Body of pancreas (tissue), 4 donors: ENCODE data around the gene MAP2K5. TPM values are rescaled to one million over a fixed set of nuclear protein-coding genes. Genes with fewer than 3 reads are reported as not detected.

ENCODE experiments used
- ATAC-seq: fragments of 150-250 bp; one replicate; pipeline ENCODE4 v1.9.1; 2016
- DNase-seq, 4 donors: peaks; one replicate each; pipeline ENCODE4 v3.0.0-alpha.2; 2019
- H3K27ac ChIP-seq, 4 donors: fragments of 200-600 bp; sonication (generic); 1 replicate in 3 of 4; 2 replicates in 1 of 4; pipeline versions ENCODE4 v1.5.1 to v1.6.1; 2016 to 2019; ENCODE audit warnings: mild to moderate bottlenecking in 1 of 4, mixed read lengths in 1 of 4, moderate library complexity in 1 of 4
- H3K27me3 ChIP-seq, 2 donors: fragments of 200-600 bp; sonication (generic); one replicate each; pipeline ENCODE4 v1.6.0; 2016; ENCODE audit warnings: mild to moderate bottlenecking in 1 of 2
- H3K36me3 ChIP-seq, 2 donors: fragments of 200-600 bp; sonication (generic); replicated peaks in 1 of 2; 2 replicates each; pipeline ENCODE4 v1.5.1; 2016; ENCODE audit warnings: low read depth in 2 of 2; ENCODE audit not compliant: insufficient read depth in 1 of 2
- H3K4me1 ChIP-seq: fragments of 200-600 bp; sonication (generic); one replicate; pipeline ENCODE4 v1.6.0; 2016
- H3K4me3 ChIP-seq, 2 donors: fragments of 200-600 bp; sonication (generic); 1 replicate in 1 of 2; 2 replicates in 1 of 2; pipeline ENCODE4 v1.5.1; 2016 to 2019
- H3K9me3 ChIP-seq, 3 donors: fragments of 200-600 bp; sonication (generic); 1 replicate in 2 of 3; 2 replicates in 1 of 3; pipeline ENCODE4 v1.5.1; 2016
- POLR2A ChIP-seq, 3 donors: fragments of 450-650 bp; IDR thresholded peaks; one replicate each; pipeline ENCODE4 v1.6.1; 2016; ENCODE audit warnings: antibody characterized with exemption in 3 of 3, mild to moderate bottlenecking in 2 of 3
- WGBS, 2 donors: methylation state at CpG; one replicate each; pipeline ENCODE4 v1.1.5; 2017; 5-methylcytosine and 5-hydroxymethylcytosine counted together
- intact Hi-C: fragments of 100-400 bp; cut with DNase I; formaldehyde crosslinking; loops from one replicate; pipeline ENCODE4 v1.15.1; 2023
- total RNA-seq, 2 donors: library from RNA; depleted of rRNA; stranded (reverse); fragments of >200 nt; gene quantifications; one replicate each; pipeline ENCODE4 v1.1.0, GENCODE V29; 2016
- TF ChIP-seq, protein P1 (sequence below), 7 experiments: fragments of 450-650 bp in 4 of 7; fragments of 200-600 bp in 3 of 7; sonication (generic) in 3 of 7; IDR thresholded peaks; one replicate each; pipeline ENCODE4 v1.5.1; 2016 to 2019; ENCODE audit warnings: antibody characterized with exemption in 7 of 7

Gene MAP2K5
- total RNA-seq, 2 donors from 2014 or later: 2.6 to 10.9 TPM

DNA sequence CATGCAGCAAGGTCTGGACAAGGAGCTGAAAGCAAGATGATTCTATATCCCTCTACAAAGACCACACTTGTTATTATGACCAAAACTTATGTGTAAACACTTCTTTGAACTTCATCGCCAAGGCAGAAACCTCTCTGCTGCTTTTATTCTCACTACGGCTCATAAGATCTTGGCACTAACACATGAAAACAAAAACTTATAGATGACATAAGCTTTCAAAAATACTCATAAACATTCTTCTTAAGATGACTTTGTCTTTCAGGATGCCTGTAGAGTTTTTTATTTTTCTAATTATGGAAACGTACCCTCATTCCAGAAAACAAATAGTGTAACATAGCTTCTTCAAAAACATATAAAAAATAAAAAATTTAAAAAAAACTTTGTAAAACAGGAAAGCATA lies 34.1 kb upstream of the MAP2K5 start:
- TF ChIP-seq POLR2A (IDR thresholded peaks at IDR 0.05): no peak
- TF ChIP-seq, protein P1, sequence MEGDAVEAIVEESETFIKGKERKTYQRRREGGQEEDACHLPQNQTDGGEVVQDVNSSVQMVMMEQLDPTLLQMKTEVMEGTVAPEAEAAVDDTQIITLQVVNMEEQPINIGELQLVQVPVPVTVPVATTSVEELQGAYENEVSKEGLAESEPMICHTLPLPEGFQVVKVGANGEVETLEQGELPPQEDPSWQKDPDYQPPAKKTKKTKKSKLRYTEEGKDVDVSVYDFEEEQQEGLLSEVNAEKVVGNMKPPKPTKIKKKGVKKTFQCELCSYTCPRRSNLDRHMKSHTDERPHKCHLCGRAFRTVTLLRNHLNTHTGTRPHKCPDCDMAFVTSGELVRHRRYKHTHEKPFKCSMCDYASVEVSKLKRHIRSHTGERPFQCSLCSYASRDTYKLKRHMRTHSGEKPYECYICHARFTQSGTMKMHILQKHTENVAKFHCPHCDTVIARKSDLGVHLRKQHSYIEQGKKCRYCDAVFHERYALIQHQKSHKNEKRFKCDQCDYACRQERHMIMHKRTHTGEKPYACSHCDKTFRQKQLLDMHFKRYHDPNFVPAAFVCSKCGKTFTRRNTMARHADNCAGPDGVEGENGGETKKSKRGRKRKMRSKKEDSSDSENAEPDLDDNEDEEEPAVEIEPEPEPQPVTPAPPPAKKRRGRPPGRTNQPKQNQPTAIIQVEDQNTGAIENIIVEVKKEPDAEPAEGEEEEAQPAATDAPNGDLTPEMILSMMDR (IDR thresholded peaks at IDR 0.05): no peak
- Histone ChIP-seq H3K9me3 (no peaks in the 10 kb centered on the region), H3K4me1 (no peaks in the 10 kb centered on the region), H3K4me3 (no peak overlapping the region), H3K27me3 (no peaks in the 10 kb centered on the region), H3K36me3 (peaks cover 0 to 2% of the 10 kb centered on the region in 2 donors), H3K27ac (no peak overlapping the region)
- no peak for ATAC-seq
- no peak for DNase-seq
- intact Hi-C loops: no loop called here
- WGBS, 2 donors: 94 to 96% methylated on average over 3 of the region's 3 CpGs

DNA sequence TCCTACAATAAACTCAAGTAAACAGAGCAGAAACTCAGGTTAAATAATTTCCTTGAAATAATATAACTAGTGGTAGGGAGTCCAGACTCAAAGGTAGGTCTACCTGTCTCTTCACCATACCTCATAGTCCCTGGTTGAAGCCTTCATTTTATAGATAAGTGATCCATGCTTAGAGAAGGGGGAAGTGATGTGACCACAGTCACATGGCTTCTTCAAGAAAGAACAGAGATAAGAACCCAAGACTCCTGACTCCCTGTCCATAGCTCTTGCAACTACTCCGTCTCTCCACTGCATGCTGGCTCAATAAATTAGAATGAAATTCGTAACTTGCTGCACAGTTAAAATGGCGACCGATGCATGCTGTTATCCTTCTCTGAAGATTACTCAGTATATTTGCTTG lies 32.6 kb upstream of the MAP2K5 start:
- H3K4me3 ChIP-seq: no peak overlapping the region
- H3K27ac ChIP-seq: no peak overlapping the region
- no peak for TF ChIP-seq POLR2A (IDR thresholded peaks at IDR 0.05)
- TF ChIP-seq, protein P1 (IDR thresholded peaks at IDR 0.05): no peak
- 88 to 95% methylated on average over 4 of the region's 4 CpGs for WGBS, 2 donors
- H3K4me1 ChIP-seq: no peaks in the 10 kb centered on the region
- no peak for DNase-seq
- peaks cover 0 to 2% of the 10 kb centered on the region in 2 donors for H3K36me3 ChIP-seq
- no peaks in the 10 kb centered on the region for H3K27me3 ChIP-seq
- ATAC-seq: no peak
- intact Hi-C loops: no loop called here
- no peaks in the 10 kb centered on the region for H3K9me3 ChIP-seq

DNA sequence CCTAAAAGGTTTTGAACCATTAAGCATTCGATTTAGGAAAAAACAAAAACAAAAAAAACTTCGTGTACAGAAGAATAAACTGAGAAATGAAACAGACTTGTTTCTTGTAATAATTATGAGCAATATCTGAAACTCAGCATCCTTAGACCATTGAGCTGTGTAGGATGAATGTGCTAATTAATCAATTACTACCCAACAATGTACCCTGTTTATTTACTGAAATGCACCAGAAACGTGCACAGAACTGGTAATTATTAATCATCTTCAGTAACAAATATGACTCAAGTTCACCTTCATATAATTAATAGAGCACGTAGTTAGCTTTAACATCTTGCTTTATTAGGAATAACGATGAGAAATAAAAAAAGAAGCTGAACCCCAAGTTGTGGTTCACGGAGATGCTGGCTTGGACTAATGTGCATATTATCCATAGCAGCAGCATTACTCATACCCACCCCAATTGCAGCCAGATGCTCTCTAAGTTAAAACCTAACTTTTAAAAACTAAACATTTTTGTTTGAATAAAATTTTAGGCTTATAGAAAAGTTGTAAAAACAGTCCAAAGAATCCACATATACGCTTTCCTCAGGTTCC lies 31.8 kb upstream of the MAP2K5 start:
- 76 to 78% methylated on average over 7 of the region's 7 CpGs for WGBS, 2 donors
- DNase-seq: no peak
- H3K9me3 ChIP-seq: no peaks in the 10 kb centered on the region
- no peaks in the 10 kb centered on the region for H3K27me3 ChIP-seq
- intact Hi-C loops: no loop called here
- H3K27ac ChIP-seq: no peak overlapping the region
- no peak for TF ChIP-seq POLR2A (IDR thresholded peaks at IDR 0.05)
- TF ChIP-seq, protein P1 (IDR thresholded peaks at IDR 0.05): no peak
- H3K4me1 ChIP-seq: no peaks in the 10 kb centered on the region
- peaks cover 0 to 2% of the 10 kb centered on the region in 2 donors for H3K36me3 ChIP-seq
- H3K4me3 ChIP-seq: no peak overlapping the region
- ATAC-seq: no peak

DNA sequence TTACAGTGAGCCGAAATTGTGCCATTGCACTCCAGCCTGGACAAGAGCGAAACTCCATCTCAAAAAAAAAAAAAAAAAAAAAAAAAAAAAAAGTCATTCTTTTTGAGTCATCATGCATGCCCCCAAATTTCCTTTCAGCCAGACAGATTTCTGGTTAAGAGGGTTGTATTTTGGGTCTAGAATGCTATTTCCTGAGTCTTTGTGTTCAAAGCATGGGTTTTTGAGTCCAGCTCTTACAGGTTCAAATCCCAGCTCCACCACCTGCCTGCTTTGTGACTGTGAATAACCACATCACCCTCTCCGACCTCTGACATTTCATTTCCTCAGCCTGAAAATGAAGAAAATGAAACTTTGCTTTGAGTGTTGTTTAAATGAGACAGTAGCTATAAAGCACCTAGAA lies 30.9 kb upstream of the MAP2K5 start:
- no peak for TF ChIP-seq POLR2A (IDR thresholded peaks at IDR 0.05)
- TF ChIP-seq, protein P1 (IDR thresholded peaks at IDR 0.05): no peak
- H3K4me3 ChIP-seq: no peak overlapping the region
- intact Hi-C loops: no loop called here
- no peaks in the 10 kb centered on the region for H3K4me1 ChIP-seq
- 90 to 97% methylated on average over 3 of the region's 3 CpGs for WGBS, 2 donors
- peaks cover 0 to 2% of the 10 kb centered on the region in 2 donors for H3K36me3 ChIP-seq
- DNase-seq (no peak), ATAC-seq (no peak)
- no peaks in the 10 kb centered on the region for H3K27me3 ChIP-seq
- H3K9me3 ChIP-seq: no peaks in the 10 kb centered on the region
- no peak overlapping the region for H3K27ac ChIP-seq

DNA sequence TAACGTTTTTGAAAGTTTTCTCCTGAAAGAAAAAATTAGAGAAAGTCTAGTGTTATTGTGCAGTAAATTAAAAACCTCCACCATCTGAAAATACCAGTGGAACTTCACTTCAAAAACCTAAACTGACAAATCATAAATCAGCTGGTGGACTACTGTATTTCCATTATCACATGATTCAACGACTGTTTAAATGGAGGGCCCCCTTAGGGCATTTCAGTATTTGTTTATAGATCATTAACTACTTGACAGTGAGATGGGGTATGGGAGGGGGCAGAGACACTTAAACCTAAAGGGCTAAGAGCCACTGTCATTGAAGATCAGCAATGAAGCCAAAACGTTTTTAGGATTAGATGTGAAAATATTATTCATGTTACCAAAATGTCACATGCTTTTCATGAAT lies 30.4 kb upstream of the MAP2K5 start:
- H3K9me3 ChIP-seq: no peaks in the 10 kb centered on the region
- no peak overlapping the region for H3K4me3 ChIP-seq
- H3K36me3 ChIP-seq: peaks cover 0 to 2% of the 10 kb centered on the region in 2 donors
- intact Hi-C loops: no loop called here
- no peaks in the 10 kb centered on the region for H3K27me3 ChIP-seq
- TF ChIP-seq POLR2A (IDR thresholded peaks at IDR 0.05): no peak
- TF ChIP-seq, protein P1 (IDR thresholded peaks at IDR 0.05): no peak
- H3K4me1 ChIP-seq: no peaks in the 10 kb centered on the region
- H3K27ac ChIP-seq: no peak overlapping the region
- WGBS, 2 donors: 25 to 30% methylated on average over 3 of the region's 3 CpGs
- DNase-seq (no peak), ATAC-seq (no peak)
